H9 (cell line): ENCODE data around the gene CDH22. TPM values are rescaled to one million over a fixed set of nuclear protein-coding genes. Genes with fewer than 3 reads are reported as not detected.

ENCODE experiments used
- DNase-seq: peaks from one replicate; pipeline ENCODE4 v3.0.0-alpha.2; 2017
- H2AFZ ChIP-seq: one replicate; pipeline ENCODE4 v1.6.1; 2013; ENCODE audit warnings: mild to moderate bottlenecking, low read length, control low read depth, moderate library complexity
- H2AK5ac ChIP-seq: 2 replicates; pipeline ENCODE4 v1.6.1; 2013; ENCODE audit warnings: low read length, control low read depth, mixed read lengths; ENCODE audit not compliant: insufficient read length
- H2BK120ac ChIP-seq: one replicate; pipeline ENCODE4 v1.6.1; 2013; ENCODE audit warnings: low read depth, mild to moderate bottlenecking, low read length, control low read depth, inconsistent platforms; ENCODE audit not compliant: poor library complexity, severe bottlenecking
- H2BK12ac ChIP-seq: 2 replicates; pipeline ENCODE4 v1.6.1; 2013; ENCODE audit warnings: low read length, control low read depth, mixed read lengths, low read depth; ENCODE audit not compliant: insufficient read length
- H2BK15ac ChIP-seq: 2 replicates; pipeline ENCODE4 v1.6.1; 2013; ENCODE audit warnings: low read depth, low read length, control low read depth
- H2BK20ac ChIP-seq: one replicate; pipeline ENCODE4 v1.6.1; 2013; ENCODE audit warnings: low read depth, mild to moderate bottlenecking, low read length, control low read depth, inconsistent platforms; ENCODE audit not compliant: poor library complexity, severe bottlenecking
- H2BK5ac ChIP-seq: 2 replicates; pipeline ENCODE4 v1.6.1; 2013; ENCODE audit warnings: low read length, control low read depth, mixed read lengths; ENCODE audit not compliant: insufficient read length
- H3K14ac ChIP-seq: 2 replicates; pipeline ENCODE4 v1.6.1; 2013; ENCODE audit warnings: low read length, control low read depth; ENCODE audit not compliant: insufficient read depth
- H3K18ac ChIP-seq: 2 replicates; pipeline ENCODE4 v1.6.1; 2013; ENCODE audit warnings: low read depth, mild to moderate bottlenecking, mixed read lengths, low read length, control low read depth; ENCODE audit not compliant: insufficient read length
- H3K23ac ChIP-seq: 2 replicates; pipeline ENCODE4 v1.6.1; 2013; ENCODE audit warnings: low read length, control low read depth, mixed read lengths, low read depth; ENCODE audit not compliant: insufficient read length
- H3K23me2 ChIP-seq: 2 replicates; pipeline ENCODE4 v1.6.1; 2013; ENCODE audit warnings: low read depth, mild to moderate bottlenecking, mixed read lengths, low read length, control low read depth; ENCODE audit not compliant: insufficient read length, poor library complexity, severe bottlenecking
- H3K27ac ChIP-seq: 2 replicates; pipeline ENCODE4 v1.5.1; 2013; ENCODE audit warnings: low read length, control low read depth, mixed read lengths, low read depth; ENCODE audit not compliant: insufficient read length
- H3K27me3 ChIP-seq: 2 replicates; pipeline ENCODE4 v1.6.1; 2013; ENCODE audit warnings: low read length, control low read depth, inconsistent platforms; ENCODE audit not compliant: insufficient read depth
- H3K4ac ChIP-seq: 2 replicates; pipeline ENCODE4 v1.6.1; 2013; ENCODE audit warnings: low read depth, mild to moderate bottlenecking, control low read depth, inconsistent platforms, low read length, moderate library complexity
- H3K4me1 ChIP-seq: 2 replicates; pipeline ENCODE4 v1.6.1; 2013; ENCODE audit warnings: low read length, control low read depth, inconsistent platforms; ENCODE audit not compliant: insufficient read depth
- H3K4me2 ChIP-seq: 2 replicates; pipeline ENCODE4 v1.6.1; 2013; ENCODE audit warnings: low read length, control low read depth, mixed read lengths; ENCODE audit not compliant: insufficient read length, insufficient read depth
- H3K56ac ChIP-seq: 2 replicates; pipeline ENCODE4 v1.6.1; 2013; ENCODE audit warnings: low read depth, mild to moderate bottlenecking, mixed read lengths, low read length, control low read depth; ENCODE audit not compliant: insufficient read length
- H3K79me1 ChIP-seq: 2 replicates; pipeline ENCODE4 v1.6.1; 2013; ENCODE audit warnings: low read depth, mild to moderate bottlenecking, moderate library complexity, low read length, control low read depth, inconsistent platforms; ENCODE audit not compliant: insufficient read depth, poor library complexity, severe bottlenecking
- H3K79me2 ChIP-seq: 2 replicates; pipeline ENCODE4 v1.6.1; 2013; ENCODE audit warnings: low read length, control low read depth, inconsistent platforms; ENCODE audit not compliant: insufficient read depth
- H3K9ac ChIP-seq: 2 replicates; pipeline ENCODE4 v1.6.1; 2013; ENCODE audit warnings: low read length, control low read depth, mixed read lengths; ENCODE audit not compliant: insufficient read length; ENCODE audit errors: extremely low read depth
- H3K9me3 ChIP-seq: one replicate; pipeline ENCODE4 v1.6.1; 2013; ENCODE audit warnings: low read depth, low read length, inconsistent platforms; ENCODE audit not compliant: control insufficient read depth
- H3T11ph ChIP-seq: one replicate; pipeline ENCODE4 v1.6.1; 2013; ENCODE audit warnings: mild to moderate bottlenecking, low read length, control low read depth, inconsistent platforms
- H4K20me1 ChIP-seq: one replicate; pipeline ENCODE4 v1.6.1; 2013; ENCODE audit not compliant: control insufficient read depth, insufficient read length, insufficient read depth
- H4K5ac ChIP-seq: 2 replicates; pipeline ENCODE4 v1.6.1; 2013; ENCODE audit warnings: low read depth, mild to moderate bottlenecking, mixed read lengths, low read length, control low read depth; ENCODE audit not compliant: insufficient read length
- H4K8ac ChIP-seq: replicated peaks from 2 replicates; pipeline ENCODE4 v1.6.1; 2013; ENCODE audit warnings: low read length, control low read depth, mixed read lengths, low read depth; ENCODE audit not compliant: insufficient read length
- H4K91ac ChIP-seq: 2 replicates; pipeline ENCODE4 v1.6.1; 2013; ENCODE audit warnings: low read depth, mild to moderate bottlenecking, moderate library complexity, mixed read lengths, low read length, control low read depth; ENCODE audit not compliant: insufficient read length
- H3K27ac Mint-ChIP-seq, 3 experiments: 2 replicates in 2 of 3; 3 replicates in 1 of 3; pipeline ENCODE4 v1.8.0; 2020 to 2021; ENCODE audit warnings: mixed read lengths in 3 of 3, mild to moderate bottlenecking in 1 of 3, moderate library complexity in 1 of 3
- H3K27me3 Mint-ChIP-seq: 2 replicates; pipeline ENCODE4 v1.8.0; 2021; ENCODE audit warnings: low read depth, mild to moderate bottlenecking, moderate library complexity, mixed read lengths
- H3K36me3 Mint-ChIP-seq, 3 experiments: 2 replicates in 2 of 3; 3 replicates in 1 of 3; pipeline ENCODE4 v1.8.0; 2020 to 2021; ENCODE audit warnings: low read depth in 3 of 3, mixed read lengths in 3 of 3; ENCODE audit not compliant: insufficient read depth in 1 of 3
- H3K4me1 Mint-ChIP-seq, 2 experiments: 2 replicates each; pipeline ENCODE4 v1.8.0; 2020; ENCODE audit warnings: mixed read lengths in 2 of 2
- H3K4me3 Mint-ChIP-seq, 2 experiments: 2 replicates in 1 of 2; 3 replicates in 1 of 2; pipeline ENCODE4 v1.8.0; 2020 to 2021; ENCODE audit warnings: mild to moderate bottlenecking in 2 of 2, mixed read lengths in 2 of 2, moderate library complexity in 1 of 2
- H3K9me3 Mint-ChIP-seq, 2 experiments: 2 replicates in 1 of 2; 3 replicates in 1 of 2; pipeline ENCODE4 v1.8.0; 2020; ENCODE audit warnings: mild to moderate bottlenecking in 2 of 2, mixed read lengths in 2 of 2, moderate library complexity in 1 of 2
- WGBS: extraction: QIAGEN DNeasy Blood & Tissue Kit; methylation state at CpG from one replicate; pipeline ENCODE4 v1.1.7; 2013; ENCODE audit warnings: missing lambda C conversion rate, low lambda C conversion rate, mixed read lengths; ENCODE audit not compliant: insufficient read length; ENCODE audit errors: extremely low coverage; 5-methylcytosine and 5-hydroxymethylcytosine counted together
- total RNA-seq: library from RNA; stranded (reverse); gene quantifications from 2 replicates; pipeline ENCODE4 v1.2.1, GENCODE V29; 2021
- TF ChIP-seq, protein P1 (sequence below): fragments of 200-600 bp; sonication (generic); conservative IDR thresholded peaks from 3 replicates; pipeline ENCODE4 v1.8.0; 2021; ENCODE audit warnings: antibody characterized with exemption, mild to moderate bottlenecking

Gene CDH22
- total RNA-seq, 1 experiment from 2014 or later = not detected

DNA sequence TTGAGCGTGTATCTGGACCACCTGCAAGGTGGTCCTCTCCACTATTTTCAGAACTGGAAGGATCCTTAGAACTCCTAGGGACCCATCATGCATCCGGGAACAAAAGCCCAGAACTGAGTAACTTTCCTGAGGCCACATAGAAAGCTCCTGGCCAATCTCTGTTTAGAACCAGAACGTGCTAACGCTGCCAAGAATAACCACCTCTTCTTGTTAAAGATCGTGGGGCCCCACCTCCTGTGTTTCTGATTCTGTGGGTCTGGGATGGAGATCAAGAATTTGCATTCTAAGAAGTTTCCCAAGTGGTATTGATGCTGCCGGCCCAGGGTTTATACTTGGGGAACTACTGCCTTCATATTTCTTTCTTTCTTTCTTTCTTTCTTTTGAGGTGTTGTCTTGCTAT lies 176.9 kb downstream of the CDH22 start:
- Histone ChIP-seq H2BK20ac (no peak overlapping the region), H3K9ac (no peak overlapping the region), H4K20me1 (no peaks in the 10 kb centered on the region), H3K18ac (no peak overlapping the region), H3K4me1 (no peaks in the 10 kb centered on the region), H2AFZ (no peak overlapping the region), H3K27me3 (no peaks in the 10 kb centered on the region), H2BK120ac (no peak overlapping the region), H4K8ac (no peak overlapping the region), H3K27ac (no peak overlapping the region), H2AK5ac (no peak overlapping the region), H2BK15ac (no peak overlapping the region), H2BK12ac (no peak overlapping the region), H3T11ph (no peak overlapping the region), H3K14ac (no peak overlapping the region), H3K4me2 (no peak overlapping the region), H4K5ac (no peak overlapping the region), H3K56ac (no peak overlapping the region), H2BK5ac (no peak overlapping the region), H3K23me2 (no peaks in the 10 kb centered on the region), H3K9me3 (no peaks in the 10 kb centered on the region), H3K23ac (no peak overlapping the region), H3K4ac (no peak overlapping the region), H3K79me1 (no peaks in the 10 kb centered on the region), H4K91ac (no peak overlapping the region), H3K79me2 (no peaks in the 10 kb centered on the region)
- TF ChIP-seq, protein P1, sequence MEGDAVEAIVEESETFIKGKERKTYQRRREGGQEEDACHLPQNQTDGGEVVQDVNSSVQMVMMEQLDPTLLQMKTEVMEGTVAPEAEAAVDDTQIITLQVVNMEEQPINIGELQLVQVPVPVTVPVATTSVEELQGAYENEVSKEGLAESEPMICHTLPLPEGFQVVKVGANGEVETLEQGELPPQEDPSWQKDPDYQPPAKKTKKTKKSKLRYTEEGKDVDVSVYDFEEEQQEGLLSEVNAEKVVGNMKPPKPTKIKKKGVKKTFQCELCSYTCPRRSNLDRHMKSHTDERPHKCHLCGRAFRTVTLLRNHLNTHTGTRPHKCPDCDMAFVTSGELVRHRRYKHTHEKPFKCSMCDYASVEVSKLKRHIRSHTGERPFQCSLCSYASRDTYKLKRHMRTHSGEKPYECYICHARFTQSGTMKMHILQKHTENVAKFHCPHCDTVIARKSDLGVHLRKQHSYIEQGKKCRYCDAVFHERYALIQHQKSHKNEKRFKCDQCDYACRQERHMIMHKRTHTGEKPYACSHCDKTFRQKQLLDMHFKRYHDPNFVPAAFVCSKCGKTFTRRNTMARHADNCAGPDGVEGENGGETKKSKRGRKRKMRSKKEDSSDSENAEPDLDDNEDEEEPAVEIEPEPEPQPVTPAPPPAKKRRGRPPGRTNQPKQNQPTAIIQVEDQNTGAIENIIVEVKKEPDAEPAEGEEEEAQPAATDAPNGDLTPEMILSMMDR = no peak
- Mint-ChIP-seq H3K9me3 (no peaks in the 10 kb centered on the region), H3K27ac (no peak overlapping the region), H3K4me3 (no peak overlapping the region), H3K27me3 (peaks cover 41% of the 10 kb centered on the region), H3K4me1 (peaks cover 11 to 16% of the 10 kb centered on the region in 2 experiments), H3K36me3 (peaks cover 0 to 4% (median 4%) of the 10 kb centered on the region in 3 experiments; a peak in 4 of 7 replicates)
- no peak for DNase-seq
- no CpG with 5 or more reads among the region's 6 CpGs for WGBS
